GM18498 (cell line): ENCODE measurements around the gene GOLGA3.
"Not testable (repeated sequence)": the region's sequence is repeated elsewhere in the genome, so short reads cannot be mapped to it uniquely, and the experiment has no call there.

Experiments
- ATAC-seq: cut with Tn5 transposase; IDR thresholded peaks from one replicate; pipeline ENCODE4 v1.9.1; 2021; ENCODE audit warnings: mild to moderate bottlenecking, moderate library complexity; ENCODE audit not compliant: unreplicated experiment

GOLGA3 gene

DNA sequence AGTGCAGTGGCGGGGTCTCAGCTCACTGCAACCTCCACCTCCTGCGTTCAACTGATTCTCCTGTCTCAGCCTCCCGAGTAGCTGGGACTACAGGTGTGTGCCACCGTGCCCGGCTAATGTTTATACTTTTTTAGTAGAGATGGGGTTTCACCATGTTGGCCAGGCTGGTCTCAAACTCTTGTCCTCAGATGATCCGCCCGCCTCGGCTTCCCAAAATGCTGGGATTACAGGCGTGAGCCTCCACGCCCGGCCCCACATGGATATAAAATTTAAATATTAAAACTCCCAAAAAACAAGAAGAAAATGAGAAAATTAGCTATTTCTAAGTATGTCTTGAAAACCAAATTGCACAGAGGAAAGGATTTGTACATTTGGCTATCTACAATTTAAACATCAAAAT, 16.0 kb upstream of the GOLGA3 start:
- ATAC-seq = not testable (repeated sequence)

DNA sequence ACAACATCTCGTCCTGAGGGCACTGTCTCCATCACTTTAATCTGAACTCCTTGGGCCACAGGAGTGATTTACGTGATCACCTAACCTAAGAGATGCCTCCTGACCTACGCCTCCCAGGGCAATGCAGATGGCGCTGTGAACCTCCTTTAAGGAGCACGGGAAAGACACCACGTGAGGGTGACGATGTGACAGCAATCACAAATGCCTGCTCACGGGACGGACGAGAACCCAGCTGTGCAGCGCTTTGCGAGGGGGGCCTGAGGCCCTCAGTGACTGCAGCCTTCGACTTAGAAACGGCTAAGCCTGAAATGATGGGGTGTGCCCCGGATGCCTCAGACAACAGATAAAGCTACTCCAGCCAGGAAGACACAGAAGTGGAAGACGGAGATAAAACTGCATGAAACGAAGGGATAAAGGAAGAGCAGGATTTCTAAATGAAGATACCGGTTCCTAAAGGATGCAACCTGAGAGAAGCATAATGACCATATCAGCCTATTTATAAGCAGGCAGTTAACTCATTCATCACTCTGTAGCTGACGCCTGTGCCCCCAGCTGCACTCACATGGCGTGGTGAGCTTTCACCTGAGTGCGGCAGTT, 13.9 kb upstream of the GOLGA3 start:
- no peak for ATAC-seq

- ATAC-seq = no peak
Observed at GRCh38 chr12:132841151-132841550, 12.5 kb upstream of the GOLGA3 start.

DNA sequence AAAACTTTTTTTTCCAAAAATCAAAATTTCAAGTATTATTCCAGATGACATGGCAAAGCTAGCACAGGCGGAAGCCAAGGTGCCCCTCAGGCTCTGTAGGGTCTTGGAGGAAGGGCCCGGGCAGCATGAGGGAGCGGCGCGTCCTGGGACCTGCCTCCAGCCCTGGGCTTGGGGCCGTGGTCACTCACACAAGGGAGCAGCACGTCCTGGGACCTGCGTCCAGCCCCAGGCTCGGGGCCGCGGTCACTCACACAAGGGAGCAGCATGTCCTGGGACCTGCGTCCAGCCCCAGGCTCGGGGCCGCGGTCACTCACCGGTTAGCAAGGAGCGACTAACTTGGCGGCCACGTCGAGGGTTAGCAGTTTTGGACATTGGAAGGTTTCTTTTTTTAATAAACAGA, 11.9 kb upstream of the GOLGA3 start:
- no peak for ATAC-seq

- ATAC-seq = no peak
Observed at GRCh38 chr12:132839558-132840235, 11.0 kb upstream of the GOLGA3 start.

GRCh38 chr12:132838410-132839080, 9.9 kb upstream of the GOLGA3 start:
- ATAC-seq = no peak

DNA sequence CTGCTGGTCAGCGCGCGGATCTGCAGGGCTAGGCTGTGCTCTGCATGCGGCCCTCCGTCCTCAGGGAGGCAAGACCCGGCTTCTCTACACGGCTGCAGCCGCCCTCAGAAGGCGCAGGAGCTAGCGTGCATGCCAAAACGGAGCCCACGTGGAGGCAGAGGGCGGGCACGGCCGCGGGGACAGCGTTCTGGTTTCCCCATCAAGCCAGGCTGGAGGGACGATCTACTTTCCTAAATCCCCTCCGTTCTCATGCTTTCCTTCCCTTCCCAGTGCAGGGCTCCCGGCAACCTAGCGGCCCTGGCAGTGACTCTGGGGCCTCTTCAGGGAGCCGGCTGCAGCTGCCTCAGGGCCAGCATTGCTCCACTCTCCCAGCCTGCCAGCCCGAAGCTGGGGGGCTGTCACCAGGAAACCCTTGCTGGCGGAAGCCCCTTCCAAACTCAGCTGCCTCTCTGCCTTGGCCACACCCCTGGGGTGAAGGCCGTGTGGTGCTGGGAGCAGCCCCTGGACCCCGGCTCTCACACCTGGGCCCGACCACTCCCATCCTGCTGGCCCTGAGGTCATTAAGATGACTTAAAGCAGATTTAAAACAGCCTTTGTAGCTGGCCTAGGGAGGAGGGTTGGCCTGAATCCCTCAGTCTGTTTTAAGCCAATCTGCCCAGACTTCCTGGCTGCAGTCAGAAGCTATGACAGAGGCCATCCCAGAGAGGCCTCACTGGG, 9.2 kb upstream of the GOLGA3 start:
- no peak for ATAC-seq

GRCh38 chr12:132836795-132837331, 8.2 kb upstream of the GOLGA3 start:
- no peak for ATAC-seq

- ATAC-seq = not testable (repeated sequence)
Observed at GRCh38 chr12:132836230-132836629, 7.6 kb upstream of the GOLGA3 start.

DNA sequence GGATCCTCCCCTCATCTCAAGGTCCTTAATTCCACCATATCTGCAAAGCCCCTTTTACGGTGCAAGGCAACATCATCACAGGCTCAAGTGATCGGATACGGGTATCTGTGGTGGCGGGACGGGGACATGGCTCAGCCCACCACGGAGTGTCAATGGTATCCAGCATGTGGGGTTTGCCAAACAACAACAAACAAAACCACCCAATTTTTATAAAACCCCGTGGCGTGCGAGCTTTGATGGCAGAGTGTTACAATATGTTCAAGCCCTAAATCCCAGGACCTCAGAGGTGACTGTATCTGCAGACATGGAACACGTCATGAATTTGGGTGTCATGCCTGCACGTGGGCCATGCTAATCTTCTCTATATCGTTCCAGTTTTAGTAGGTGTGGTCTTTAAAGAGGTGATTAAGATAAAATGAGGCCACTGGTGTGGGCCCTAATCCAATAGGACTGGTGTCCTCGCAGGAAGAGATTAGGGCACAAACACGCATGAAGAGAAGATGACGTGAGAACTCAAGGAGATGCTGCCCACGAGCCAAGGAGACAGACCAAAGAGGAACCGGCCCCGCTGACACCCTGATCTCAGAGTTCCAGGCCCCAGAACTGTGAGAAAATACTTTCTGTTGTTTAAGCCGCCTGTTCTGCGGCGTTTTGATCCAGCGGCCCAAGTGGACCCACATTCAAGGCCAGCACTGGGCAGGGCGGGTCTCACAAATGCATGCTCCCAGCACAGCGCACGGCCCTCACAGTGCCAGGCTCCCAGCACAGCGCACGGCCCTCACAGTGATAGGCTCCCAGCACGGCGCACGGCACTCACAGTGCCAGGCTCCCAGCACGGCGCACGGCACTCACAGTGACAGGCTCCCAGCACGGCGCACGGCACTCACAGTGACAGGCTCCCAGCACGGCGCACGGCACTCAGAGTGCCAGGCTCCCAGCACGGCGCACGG, 6.7 kb upstream of the GOLGA3 start:
- no peak for ATAC-seq

DNA sequence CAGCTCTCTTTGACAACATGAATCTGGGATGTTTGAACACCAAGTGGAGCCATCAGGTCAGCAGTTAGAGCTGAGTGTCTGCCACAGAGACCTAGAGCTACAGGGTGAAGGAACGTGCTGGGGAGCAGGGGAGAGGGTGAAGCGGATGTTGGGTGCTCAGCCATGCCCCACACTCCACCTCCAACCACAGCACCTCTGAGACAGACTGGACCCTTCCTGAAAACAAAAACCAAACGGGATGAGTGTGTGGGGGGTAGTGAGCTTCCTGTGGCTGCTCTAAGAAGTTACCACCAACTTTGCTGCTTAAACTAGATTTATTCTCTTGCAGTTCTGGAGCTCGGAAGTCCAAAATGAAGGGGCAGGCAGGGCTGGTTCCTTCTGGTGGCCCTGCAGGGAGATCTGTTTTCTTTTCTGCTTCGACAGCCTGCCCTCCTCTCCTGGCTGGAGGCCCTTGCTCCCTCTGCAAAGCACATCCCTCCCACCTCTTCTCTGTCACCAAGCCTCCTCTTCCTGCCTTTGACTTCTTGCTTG, 5.6 kb upstream of the GOLGA3 start:
- ATAC-seq = no peak

- no peak for ATAC-seq
Observed at GRCh38 chr12:132833341-132833740, 4.7 kb upstream of the GOLGA3 start.

- no peak for ATAC-seq
Observed at GRCh38 chr12:132831771-132832170, 3.1 kb upstream of the GOLGA3 start.

GRCh38 chr12:132827763-132828703, 636 bp downstream of the GOLGA3 start:
- peak; percentile 28 for ATAC-seq

GRCh38 chr12:132825861-132826260, 2.8 kb downstream of the GOLGA3 start:
- ATAC-seq = no peak

DNA sequence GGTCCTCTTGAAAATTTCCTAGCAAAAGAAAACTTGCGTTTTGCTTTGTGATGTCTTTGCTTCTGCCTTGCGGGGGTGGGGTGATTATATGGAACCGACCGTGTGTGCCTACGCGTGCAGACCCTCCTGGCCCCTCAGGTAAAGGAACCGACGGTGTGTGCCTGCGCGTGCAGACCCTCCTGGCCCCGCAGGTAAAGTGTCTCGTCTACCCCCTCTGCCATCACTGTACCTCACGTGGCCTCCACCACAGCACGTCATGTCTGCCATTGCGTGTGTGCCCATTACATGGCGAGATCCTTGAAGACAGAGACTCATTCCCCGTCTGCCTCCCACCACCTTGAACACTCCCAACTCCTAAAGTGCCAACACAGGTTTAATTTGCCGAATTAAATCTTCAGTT, 3.6 kb downstream of the GOLGA3 start:
- ATAC-seq = no peak

- no peak for ATAC-seq
Observed at GRCh38 chr12:132824053-132824452, 4.6 kb downstream of the GOLGA3 start.

DNA sequence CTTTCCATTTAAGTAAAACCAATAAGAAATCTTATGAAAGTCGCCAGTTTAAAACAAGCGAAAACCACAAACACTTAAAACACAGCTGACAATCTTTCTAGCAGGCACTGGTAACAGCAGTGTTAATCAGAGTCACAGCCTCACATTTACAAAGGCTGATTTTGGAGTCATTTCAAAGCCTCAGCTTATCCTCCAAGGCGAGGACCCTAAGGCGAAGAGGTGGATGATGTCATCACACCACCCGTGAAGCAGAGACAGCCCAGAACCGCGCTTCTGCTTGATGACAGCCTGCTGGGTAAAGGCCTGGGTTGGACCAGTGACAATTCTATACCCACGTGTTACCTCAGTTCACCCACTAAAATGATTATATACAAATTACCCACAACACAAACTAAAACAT, 10.1 kb downstream of the GOLGA3 start:
- no peak for ATAC-seq

DNA sequence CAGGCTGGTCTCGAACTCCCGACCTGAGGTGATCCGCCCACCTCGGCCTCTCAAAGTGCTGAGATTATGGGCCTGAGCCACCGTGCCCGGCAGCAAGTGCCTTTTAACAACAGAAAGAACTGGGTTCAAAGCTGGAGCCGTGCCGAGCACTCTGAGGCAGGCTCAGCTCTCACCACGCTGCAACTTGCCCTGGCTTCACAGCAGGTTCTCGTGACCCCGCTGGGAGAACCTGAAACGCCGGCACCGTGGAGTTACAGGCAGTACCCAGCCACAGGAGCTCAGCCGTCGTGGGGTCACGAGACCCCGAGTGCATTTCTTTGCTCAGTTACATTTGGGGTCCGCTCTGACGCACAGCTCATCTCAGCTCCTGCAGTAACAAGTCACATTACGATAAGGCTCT, 14.4 kb downstream of the GOLGA3 start:
- ATAC-seq = no peak
